Measurements from ENCODE around the gene SLC17A7.

SLC17A7 gene

DNA sequence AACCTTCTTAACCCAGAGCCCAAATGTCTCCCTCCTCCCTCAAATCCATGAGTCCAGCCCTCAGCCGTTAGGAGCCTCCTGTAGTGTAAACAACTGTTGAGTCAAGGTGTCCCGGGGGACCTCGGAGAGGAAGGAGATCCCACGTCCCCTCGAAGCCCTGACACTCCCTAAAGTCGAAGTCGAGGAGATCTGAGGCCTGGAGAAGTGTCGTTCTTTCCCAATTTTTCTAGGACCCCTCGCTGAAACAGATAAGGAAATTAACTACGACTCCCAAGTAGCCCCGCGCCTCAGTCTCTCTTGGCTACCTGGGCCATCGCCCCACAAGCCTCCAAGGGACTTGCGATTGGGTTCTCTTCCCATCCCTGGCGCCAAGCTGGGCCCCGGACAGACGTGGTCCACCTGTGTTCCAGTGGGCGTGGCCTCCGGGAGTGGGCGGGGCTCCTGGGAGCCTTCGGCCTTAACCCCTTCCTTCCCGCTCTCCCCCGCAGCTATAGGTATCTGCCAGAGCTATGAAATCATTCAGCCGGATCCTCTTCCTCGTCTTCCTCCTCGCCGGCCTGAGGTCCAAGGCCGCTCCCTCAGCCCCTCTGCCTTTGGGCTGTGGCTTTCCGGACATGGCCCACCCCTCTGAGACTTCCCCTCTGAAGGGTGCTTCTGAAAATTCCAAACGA lies 15.3 kb downstream of the SLC17A7 start:
- DNase-seq: no peak

DNA sequence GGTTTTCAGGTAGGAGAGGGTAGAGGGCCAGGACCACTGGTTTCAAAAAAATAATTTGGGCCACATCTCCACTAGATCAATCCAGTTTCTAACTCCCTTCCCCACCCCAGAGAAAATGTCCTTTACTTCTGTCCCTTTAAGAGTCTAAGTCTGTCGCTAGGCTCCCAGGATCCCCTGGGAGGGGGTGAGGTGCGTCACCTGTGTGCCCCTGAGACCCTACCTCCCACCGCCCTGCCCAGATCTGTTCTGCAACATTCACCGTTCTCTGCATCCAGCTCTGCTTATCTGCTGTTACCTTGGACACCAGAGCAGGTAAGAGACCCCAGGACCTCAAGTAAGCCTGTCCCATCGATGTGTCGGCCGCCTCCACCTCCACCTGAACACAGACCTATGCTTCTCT lies 16.1 kb downstream of the SLC17A7 start, which contains the start of gene GFY:
Gene GFY (plus strand): TSS at position 211 of the 400 bp plus-strand sequence. CDS start 1,043 bp downstream, outside the sequence.
- DNase-seq: no peak

DNA sequence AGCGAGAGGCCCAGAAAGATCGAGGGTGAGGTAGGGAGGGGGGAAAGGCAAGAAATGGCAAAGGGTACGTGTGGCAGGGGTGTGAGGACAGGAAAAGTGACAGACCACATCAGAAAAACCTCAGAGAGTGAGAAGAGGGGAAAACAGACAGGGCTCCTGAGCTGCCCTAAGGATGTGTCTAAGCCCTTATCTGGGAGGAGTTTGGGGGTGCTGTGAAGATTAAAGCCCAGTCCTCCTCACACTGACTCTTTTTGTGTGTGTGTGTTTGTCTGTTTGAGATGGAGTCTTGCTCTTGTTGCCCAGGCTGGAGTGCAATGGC lies 17.4 kb downstream of the SLC17A7 start:
- DNase-seq: no peak

- DNase-seq: no peak
Observed at GRCh38 chr19:49423071-49423984, 18.0 kb downstream of the SLC17A7 start, which contains the start of gene PTH2. Gene PTH2, minus strand, starts transcription at chr19:49423441. Its CDS starts 102 bp downstream, at chr19:49423339.

DNA sequence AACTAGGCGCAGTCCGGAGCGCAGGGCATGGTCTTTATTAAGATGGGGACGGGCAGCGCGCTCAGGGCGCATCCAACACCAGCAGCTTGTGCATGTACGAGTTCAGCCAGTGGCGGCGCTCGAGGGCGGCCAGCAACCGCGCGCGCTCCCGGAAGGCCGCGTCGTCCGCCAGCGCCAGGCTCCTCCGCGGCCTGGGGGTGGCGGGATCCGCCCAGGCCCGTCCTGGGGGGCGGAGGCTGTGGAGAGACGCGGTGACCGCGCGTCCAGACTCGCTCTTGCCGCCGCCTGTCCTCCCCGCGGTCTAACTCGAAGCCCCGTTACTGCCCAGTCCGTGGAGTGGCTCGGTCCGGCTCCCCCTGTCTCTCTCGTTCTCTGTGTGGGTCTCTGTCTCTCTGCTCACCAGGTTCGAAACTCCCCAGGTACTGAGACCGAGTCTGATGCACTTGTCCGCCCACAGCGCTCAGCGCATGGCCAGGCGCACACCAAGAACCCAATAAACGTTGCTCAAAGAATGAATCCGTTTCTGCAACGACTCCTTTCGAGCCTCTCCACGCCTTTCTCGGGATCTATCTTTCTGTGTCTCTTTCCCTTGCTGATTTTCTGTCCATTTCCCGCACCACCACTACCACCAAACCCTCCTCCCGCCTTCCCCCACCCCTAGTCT lies 18.8 kb downstream of the SLC17A7 start:
- no peak for DNase-seq

DNA sequence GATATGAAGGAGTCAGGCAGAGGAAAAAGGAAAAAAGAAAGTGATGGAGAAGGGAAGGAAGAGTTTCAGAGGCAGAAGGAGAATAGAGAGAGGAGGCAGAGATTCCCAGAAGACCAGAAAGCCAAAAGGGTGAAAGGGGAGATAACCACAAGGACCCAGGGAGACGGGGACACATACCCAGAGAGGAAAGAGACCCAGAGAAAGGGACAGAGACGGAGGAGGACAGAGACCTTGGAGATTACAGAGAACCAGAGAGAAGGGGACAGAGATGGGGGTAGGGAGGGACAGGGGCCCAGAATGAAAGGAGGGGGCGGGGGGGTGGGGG lies 19.5 kb downstream of the SLC17A7 start:
- DNase-seq: no peak

DNA sequence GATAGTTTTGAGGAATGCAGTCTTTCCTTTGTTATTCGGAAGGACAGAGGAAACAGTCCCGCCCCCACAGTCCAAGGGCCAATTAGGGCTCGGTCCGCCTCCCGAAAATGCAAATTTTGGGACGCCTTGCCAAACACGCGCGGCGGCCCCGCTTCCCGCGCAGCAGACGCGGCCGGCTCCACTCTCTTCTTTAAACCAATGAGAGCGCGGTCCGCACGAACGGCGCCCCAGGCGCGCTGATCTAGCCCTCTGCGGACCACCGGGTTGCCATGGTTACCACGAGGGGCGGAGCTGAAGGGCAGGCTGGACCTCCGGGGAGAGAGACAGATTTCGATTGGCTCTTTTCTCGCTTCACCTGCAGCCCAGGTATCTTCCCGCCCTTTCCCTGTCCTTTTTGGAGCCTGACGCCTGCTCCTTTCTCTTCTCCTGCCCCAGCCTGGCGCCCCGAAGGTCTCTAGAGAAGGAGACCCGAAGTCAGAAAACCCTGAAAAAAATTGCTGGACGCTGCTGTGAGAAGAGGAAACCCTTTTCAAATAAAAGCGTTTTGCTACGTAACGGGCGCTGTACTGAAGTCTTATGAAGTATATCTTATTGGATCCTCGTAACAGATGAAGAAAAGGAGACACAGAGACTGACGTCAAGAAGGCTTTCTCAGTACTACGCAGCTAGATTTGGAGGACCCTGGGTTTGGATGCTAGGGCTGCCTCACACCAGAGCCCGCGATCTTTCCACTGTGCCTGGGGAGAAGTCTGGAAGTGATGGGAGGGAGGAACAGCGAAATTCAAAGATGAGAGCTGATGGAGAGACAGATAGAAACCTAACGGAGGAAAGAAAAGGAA lies 20.1 kb downstream of the SLC17A7 start:
- no peak for DNase-seq

DNA sequence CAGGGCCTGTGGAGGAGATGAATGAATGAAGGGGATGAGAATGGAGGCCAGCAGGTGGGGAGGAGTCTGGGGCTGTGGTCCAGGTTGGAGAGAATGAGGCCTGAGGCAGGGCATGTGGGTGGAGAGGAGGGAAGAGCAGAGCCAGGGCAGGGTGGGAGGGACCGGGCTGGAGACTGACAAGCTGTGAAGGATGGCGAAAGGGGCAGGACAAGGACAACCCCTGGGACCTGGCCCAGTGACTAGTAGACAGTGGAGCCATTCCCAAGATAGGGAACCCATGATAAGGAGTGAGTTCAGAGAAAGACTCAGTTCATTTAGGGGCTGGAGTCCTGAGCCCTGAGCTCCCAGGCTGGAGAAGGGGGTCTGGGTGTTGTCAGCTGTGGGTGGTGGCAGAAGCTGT lies 21.1 kb downstream of the SLC17A7 start:
- no peak for DNase-seq

GRCh38 chr19:49419173-49419572 lies 22.2 kb downstream of the SLC17A7 start:
- no peak for DNase-seq

GRCh38 chr19:49418511-49418910 lies 22.8 kb downstream of the SLC17A7 start:
- DNase-seq: no peak

DNA sequence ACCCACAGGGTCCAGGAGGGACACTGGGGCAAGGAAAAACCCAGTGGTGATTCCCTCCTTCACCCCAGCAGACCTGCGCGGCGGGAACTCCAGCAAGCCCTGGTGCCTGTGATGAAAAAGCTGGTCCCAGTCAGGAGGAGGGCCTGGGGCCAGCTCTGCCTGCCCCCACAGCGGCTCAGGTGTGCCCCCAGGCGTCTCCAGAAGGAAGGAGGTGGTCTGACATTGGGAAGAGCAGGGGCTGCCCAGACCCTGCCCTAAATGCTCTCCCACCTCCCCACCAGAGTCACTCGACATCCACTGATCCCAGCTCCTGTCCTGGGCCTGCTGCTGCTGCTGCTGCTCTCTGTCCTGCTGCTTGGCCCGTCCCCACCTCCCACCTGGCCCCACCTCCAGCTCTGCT lies 24.2 kb downstream of the SLC17A7 start:
- DNase-seq: no peak

DNA sequence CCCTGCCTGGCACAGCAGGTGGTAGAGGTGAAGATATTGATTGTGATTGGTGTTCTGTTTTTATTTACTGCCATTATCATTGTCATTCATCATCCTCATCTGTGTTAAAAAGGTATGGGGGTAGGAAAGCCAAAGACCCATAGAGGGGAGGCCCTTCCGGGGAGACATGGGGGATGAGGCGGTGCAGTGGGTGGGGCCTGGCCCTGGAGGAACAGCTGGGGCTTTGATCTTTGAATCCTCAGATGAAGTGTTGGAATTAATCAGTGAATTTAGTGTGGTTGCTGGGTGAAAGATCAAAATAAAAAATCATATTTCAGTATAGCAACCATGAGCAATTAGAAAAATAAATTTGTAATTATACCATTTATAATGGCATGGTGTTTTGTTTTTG lies 25.5 kb downstream of the SLC17A7 start:
- DNase-seq: no peak

DNA sequence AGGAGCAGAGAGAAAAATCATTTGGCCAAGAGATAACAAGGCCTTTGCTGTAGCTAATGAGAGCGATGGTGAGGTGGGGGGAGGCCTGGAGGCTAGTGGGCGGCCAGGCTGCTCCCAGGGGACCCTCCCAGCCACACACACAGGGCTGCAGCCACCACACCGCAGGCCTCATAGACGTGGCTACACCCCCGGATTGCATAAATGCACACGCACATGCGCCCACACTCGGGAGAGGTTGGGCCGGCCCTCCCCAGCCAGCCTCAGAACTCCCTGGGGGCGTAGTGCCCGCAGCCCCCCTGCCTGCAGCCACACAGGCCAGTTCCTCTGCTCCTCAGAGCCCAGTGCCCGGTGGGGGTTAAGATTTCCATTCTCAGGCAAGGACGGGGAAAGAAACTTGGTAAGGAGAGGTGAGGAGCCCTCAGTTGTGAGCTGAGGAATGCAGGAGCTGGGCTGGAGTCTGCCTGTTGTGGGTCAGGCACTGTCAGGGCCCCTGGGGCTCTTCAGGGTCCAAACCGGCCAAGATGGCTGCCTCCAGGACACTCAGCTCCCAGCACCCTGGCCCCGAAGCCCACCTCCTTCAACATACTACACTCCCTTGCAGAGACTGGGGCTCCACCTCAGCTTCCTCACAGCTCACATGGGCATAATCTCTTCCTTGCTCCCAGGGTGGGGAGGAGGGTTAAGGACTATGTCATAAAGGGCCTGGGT lies 26.1 kb downstream of the SLC17A7 start:
- DNase-seq: no peak

- DNase-seq: no peak
Observed at GRCh38 chr19:49414256-49414655, 27.1 kb downstream of the SLC17A7 start.

GRCh38 chr19:49413348-49413747 lies 28.0 kb downstream of the SLC17A7 start:
- no peak for DNase-seq

GRCh38 chr19:49411681-49412326 lies 29.5 kb downstream of the SLC17A7 start:
- DNase-seq: no peak

DNA sequence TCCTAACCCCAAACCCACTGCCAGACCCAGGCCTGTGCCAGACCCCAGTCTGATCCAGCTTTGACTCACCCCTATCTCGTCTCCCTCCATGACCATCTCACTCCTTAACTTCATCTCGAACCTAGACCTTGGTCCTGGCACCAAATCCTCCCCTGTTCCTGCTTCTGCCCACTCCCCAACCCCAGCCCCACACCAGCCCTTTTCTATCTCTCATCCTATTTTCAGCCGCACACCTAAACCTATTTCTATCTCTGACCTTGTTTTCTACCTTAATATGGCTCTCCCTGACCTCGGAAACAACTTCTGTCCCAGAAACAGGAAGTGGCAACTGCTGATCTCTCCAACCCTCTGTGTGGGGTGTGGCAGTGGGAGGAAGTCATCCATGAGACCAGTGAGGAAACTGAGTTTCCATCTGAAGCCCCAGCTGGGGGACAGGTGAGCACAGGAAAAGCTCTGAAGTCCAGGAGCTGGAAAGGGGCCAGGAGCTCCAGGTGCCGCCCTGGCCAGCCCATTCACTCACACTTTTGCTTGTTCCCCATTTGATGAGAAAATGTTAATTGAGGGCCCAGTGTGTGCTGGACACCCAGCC lies 31.8 kb downstream of the SLC17A7 start:
- no peak for DNase-seq

DNA sequence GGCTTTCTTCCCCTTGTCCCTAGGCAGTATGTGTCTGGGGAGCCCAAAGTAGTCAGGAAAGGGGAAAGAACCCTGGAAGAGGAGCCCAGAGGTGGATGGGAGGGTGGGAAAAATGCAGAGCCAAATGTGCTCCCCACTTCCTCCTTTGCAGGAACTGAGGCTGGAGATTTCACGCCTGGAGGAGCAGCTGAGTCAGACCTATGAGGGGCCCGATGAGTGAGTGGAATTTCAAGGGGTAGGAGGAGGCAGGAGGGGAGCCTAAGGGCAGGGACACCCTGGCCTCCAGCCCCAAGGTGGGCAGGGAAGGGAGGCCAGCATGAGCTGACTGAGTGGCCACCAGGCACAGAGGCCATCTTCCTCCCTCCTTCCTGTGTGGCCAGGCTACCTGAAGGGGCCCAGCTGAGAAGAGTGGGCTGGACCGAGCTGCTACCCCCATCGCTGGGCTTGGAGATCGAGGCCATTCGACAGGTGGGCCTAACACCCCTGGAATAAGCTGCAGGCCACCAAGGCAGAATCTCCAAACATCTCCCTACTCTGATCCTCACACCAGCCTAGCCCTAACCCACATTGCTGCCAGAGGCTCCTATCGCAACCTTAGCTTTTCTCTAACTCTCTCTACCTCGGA lies 32.4 kb downstream of the SLC17A7 start:
- no peak for DNase-seq

GRCh38 chr19:49407482-49408015 lies 33.8 kb downstream of the SLC17A7 start:
- no peak for DNase-seq

DNA sequence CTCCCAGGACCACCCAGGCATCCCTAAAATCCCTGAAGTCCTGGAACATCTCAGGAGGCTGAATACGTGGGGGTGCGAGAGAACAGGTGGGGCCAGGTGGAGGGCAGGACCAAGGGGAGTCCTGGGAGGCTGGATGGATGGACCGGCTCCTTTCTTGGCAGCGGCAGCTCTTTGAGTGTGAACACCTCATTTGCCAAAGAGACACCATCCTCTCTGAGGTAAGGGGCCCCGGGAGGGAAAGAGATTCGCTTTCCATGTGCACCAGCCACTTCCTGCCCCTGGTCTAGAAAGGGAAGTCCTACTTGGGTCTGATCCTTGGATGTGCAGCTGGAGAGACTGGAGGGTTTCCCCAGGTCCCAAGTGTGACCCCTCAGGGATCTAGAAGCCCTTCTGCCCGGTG lies 34.2 kb downstream of the SLC17A7 start:
- DNase-seq: no peak

All from effector CD4-positive, alpha-beta T cell (primary cell).